Measurements from ENCODE around the gene TH. TPM values are rescaled to one million over a fixed set of nuclear protein-coding genes. Genes with fewer than 3 reads are reported as not detected.

Gene TH
- total RNA-seq, 2 donors from 2014 or later = not detected

- no peak overlapping the region for H3K27ac Mint-ChIP-seq
- Histone ChIP-seq H3K4me3 (ENCODE audit: low read length) (no peak overlapping the region), H3K27me3 (ENCODE audit: control insufficient read depth, insufficient read depth, low read length, poor library complexity, severe bottlenecking) (no peaks in the 10 kb centered on the region), H3K4me1 (ENCODE audit: control insufficient read depth, insufficient read depth, low read length) (no peaks in the 10 kb centered on the region), H3K9me3 (ENCODE audit: control insufficient read depth, low read length) (no peaks in the 10 kb centered on the region), H3K36me3 (ENCODE audit: control insufficient read depth, insufficient read depth, low read length) (no peaks in the 10 kb centered on the region), H3K9ac (ENCODE audit: extremely low read depth, low read length, poor library complexity, severe bottlenecking) (no peak overlapping the region), H3K27ac (ENCODE audit: low read depth, low read length) (no peak overlapping the region)
- 89 to 100% methylated on average over 3 to 9 of the region's 9 CpGs for WGBS, 2 experiments (ENCODE audit: insufficient coverage in 1 of 2, insufficient read length in 1 of 2)
- no peak for TF ChIP-seq CTCF (conservative IDR thresholded peaks at IDR 0.05)
- peaks cover 11% of the 10 kb centered on the region for H3K4me1 Mint-ChIP-seq
- peaks cover 41% of the 10 kb centered on the region for H3K27me3 Mint-ChIP-seq (ENCODE audit: insufficient read depth)
- H3K36me3 Mint-ChIP-seq (ENCODE audit: low read depth) = no peaks in the 10 kb centered on the region
- H3K4me3 Mint-ChIP-seq = no peak overlapping the region
- no peaks in the 10 kb centered on the region for H3K9me3 Mint-ChIP-seq
- no peak for DNase-seq
These were observed 44.9 kb upstream of the TH start for GRCh38 chr11:2216400-2217064.

GRCh38 chr11:2215561-2216399 lies 44.2 kb upstream of the TH start:
- Mint-ChIP-seq H3K27me3 (ENCODE audit: insufficient read depth) (peaks cover 34% of the 10 kb centered on the region), H3K4me1 (peaks cover 11% of the 10 kb centered on the region), H3K4me3 (no peak overlapping the region), H3K36me3 (ENCODE audit: low read depth) (no peaks in the 10 kb centered on the region), H3K27ac (no peak overlapping the region), H3K9me3 (no peaks in the 10 kb centered on the region)
- TF ChIP-seq CTCF (conservative IDR thresholded peaks at IDR 0.05) = peak; percentile 43
- H3K27ac ChIP-seq (ENCODE audit: low read depth, low read length) = no peak overlapping the region
- no peaks in the 10 kb centered on the region for H3K27me3 ChIP-seq (ENCODE audit: control insufficient read depth, insufficient read depth, low read length, poor library complexity, severe bottlenecking)
- H3K9me3 ChIP-seq (ENCODE audit: control insufficient read depth, low read length) = no peaks in the 10 kb centered on the region
- H3K4me3 ChIP-seq (ENCODE audit: low read length) = no peak overlapping the region
- no peaks in the 10 kb centered on the region for H3K36me3 ChIP-seq (ENCODE audit: control insufficient read depth, insufficient read depth, low read length)
- H3K4me1 ChIP-seq (ENCODE audit: control insufficient read depth, insufficient read depth, low read length) = no peaks in the 10 kb centered on the region
- 81 to 84% methylated on average over 18 to 34 of the region's 34 CpGs for WGBS, 2 experiments (ENCODE audit: insufficient coverage in 1 of 2, insufficient read length in 1 of 2)
- H3K9ac ChIP-seq (ENCODE audit: extremely low read depth, low read length, poor library complexity, severe bottlenecking) = no peak overlapping the region
- peak; percentile 65 for DNase-seq

GRCh38 chr11:2215230-2215560 lies 43.6 kb upstream of the TH start:
- WGBS, 2 experiments (ENCODE audit: insufficient coverage in 1 of 2, insufficient read length in 1 of 2) = 89% methylated on average over 3 to 5 of the region's 5 CpGs
- Mint-ChIP-seq H3K4me1 (peaks cover 11% of the 10 kb centered on the region), H3K27me3 (ENCODE audit: insufficient read depth) (peaks cover 31% of the 10 kb centered on the region), H3K27ac (no peak overlapping the region), H3K9me3 (no peaks in the 10 kb centered on the region), H3K36me3 (ENCODE audit: low read depth) (no peaks in the 10 kb centered on the region), H3K4me3 (no peak overlapping the region)
- Histone ChIP-seq H3K27ac (ENCODE audit: low read depth, low read length) (no peak overlapping the region), H3K9ac (ENCODE audit: extremely low read depth, low read length, poor library complexity, severe bottlenecking) (no peak overlapping the region), H3K36me3 (ENCODE audit: control insufficient read depth, insufficient read depth, low read length) (no peaks in the 10 kb centered on the region), H3K4me3 (ENCODE audit: low read length) (no peak overlapping the region), H3K4me1 (ENCODE audit: control insufficient read depth, insufficient read depth, low read length) (no peaks in the 10 kb centered on the region), H3K9me3 (ENCODE audit: control insufficient read depth, low read length) (no peaks in the 10 kb centered on the region), H3K27me3 (ENCODE audit: control insufficient read depth, insufficient read depth, low read length, poor library complexity, severe bottlenecking) (no peaks in the 10 kb centered on the region)
- no peak for TF ChIP-seq CTCF (conservative IDR thresholded peaks at IDR 0.05)
- DNase-seq = peak; percentile 59
